Pancreas (tissue), 10 donors: ENCODE results near the gene SRBD1. TPM values are rescaled to one million over a fixed set of nuclear protein-coding genes. Genes with fewer than 3 reads are reported as not detected.
A peak's percentile ranks its signal among the peaks of the same experiment; 100 is the strongest.

Experiments used
- ATAC-seq, 4 donors: fragments of 200-7000 bp; cut with Tn5 transposase; one replicate each; pipeline versions ENCODE4 v1.8.0 to v1.9.1; 2020; ENCODE audit warnings: mild to moderate bottlenecking in 4 of 4, moderate library complexity in 4 of 4
- DNase-seq, 6 donors: peaks; one replicate each; pipeline ENCODE4 v3.0.0-alpha.2; 2020
- FAIRE-seq: peaks from 2 replicates; lab custom pipeline; 2012; peaks lifted over from hg19 to GRCh38; lab: Jason Lieb, UNC
- H3K27ac ChIP-seq, 4 donors: fragments of 200-600 bp; sonication (generic); 1 replicate in 3 of 4; 2 replicates in 1 of 4; pipeline versions ENCODE4 v1.5.0 to v1.8.0; 2020
- H3K27me3 ChIP-seq, 4 donors: fragments of 200-600 bp; one replicate each; pipeline ENCODE4 v1.8.0; 2021
- H3K36me3 ChIP-seq, 3 donors: fragments of 200-600 bp; sonication (generic) in 1 of 3; one replicate each; pipeline versions ENCODE4 v1.5.0 to v1.8.0; 2020 to 2021
- H3K4me1 ChIP-seq, 3 donors: fragments of 200-600 bp; one replicate each; pipeline ENCODE4 v1.8.0; 2021
- H3K4me3 ChIP-seq, 4 donors: fragments of 200-600 bp; sonication (generic) in 2 of 4; one replicate each; pipeline versions ENCODE4 v1.5.0 to v1.8.0; 2020 to 2021
- H3K9me3 ChIP-seq, 4 donors: fragments of 200-600 bp; one replicate each; pipeline ENCODE4 v1.8.0; 2021
- WGBS, 2 donors: extraction: QIAGEN DNeasy Blood & Tissue Kit; methylation state at CpG; one replicate each; pipeline ENCODE4 v1.1.7; 2013; 5-methylcytosine and 5-hydroxymethylcytosine counted together
- intact Hi-C, 3 donors: fragments of 100-400 bp; cut with DNase I; formaldehyde crosslinking; loops; one replicate each; pipeline versions ENCODE4 v1.11.1 to v1.14.2; 2022
- polyA plus RNA-seq, 2 donors: library from polyadenylated mRNA; stranded (reverse); fragments of 200-250 nt; gene quantifications; one replicate each; pipeline ENCODE4 v1.2.3, GENCODE V29; 2013
- total RNA-seq, 6 donors: library from RNA; stranded (reverse); fragmentation: NEBNext Ultra II Directional in 4 of 6; extraction: Animal tissue kit (Norgen Biotek cat#: 25700) in 4 of 6; gene quantifications; one replicate each; pipeline versions ENCODE4 v1.2.1 to v1.2.4, GENCODE V29; 2021 to 2023
- TF ChIP-seq, protein P1 (sequence below), 4 donors: fragments of 200-600 bp; sonication (generic) in 3 of 4; IDR thresholded peaks; one replicate each; pipeline versions ENCODE4 v1.5.0 to v1.8.0; 2021; ENCODE audit warnings: antibody characterized with exemption in 4 of 4
- donor health status: healthy with polysubstance abuse.
- donor health status: DM: no; HTN: no; CAD: no; lungs with moderate emphysema.
- donor health status: DM: no; HTN: no; CAD: no.
- donor health status: control.
- donor health status: control.
- donor health status: Bipolar disorder and iron deficiency.
- donor health status: DM: yes; HTN: yes; CAD: no.
- donor health status: DM: no; HTN: no; CAD: no.
- donor health status: DM: no; HTN: no; CAD: no.
- donor health status: DM: yes; HTN: yes; CAD: no.

SRBD1 gene
- total and polyA plus RNA-seq, 8 donors, result 3.2 to 15.4 (median 11.6) TPM

GRCh38 chr2:45652090-45653031 is 41.3 kb upstream of the SRBD1 start:
- peak overlapping the region in 2 of 4 donors; percentile 99 for H3K27ac ChIP-seq
- TF ChIP-seq, protein P1, sequence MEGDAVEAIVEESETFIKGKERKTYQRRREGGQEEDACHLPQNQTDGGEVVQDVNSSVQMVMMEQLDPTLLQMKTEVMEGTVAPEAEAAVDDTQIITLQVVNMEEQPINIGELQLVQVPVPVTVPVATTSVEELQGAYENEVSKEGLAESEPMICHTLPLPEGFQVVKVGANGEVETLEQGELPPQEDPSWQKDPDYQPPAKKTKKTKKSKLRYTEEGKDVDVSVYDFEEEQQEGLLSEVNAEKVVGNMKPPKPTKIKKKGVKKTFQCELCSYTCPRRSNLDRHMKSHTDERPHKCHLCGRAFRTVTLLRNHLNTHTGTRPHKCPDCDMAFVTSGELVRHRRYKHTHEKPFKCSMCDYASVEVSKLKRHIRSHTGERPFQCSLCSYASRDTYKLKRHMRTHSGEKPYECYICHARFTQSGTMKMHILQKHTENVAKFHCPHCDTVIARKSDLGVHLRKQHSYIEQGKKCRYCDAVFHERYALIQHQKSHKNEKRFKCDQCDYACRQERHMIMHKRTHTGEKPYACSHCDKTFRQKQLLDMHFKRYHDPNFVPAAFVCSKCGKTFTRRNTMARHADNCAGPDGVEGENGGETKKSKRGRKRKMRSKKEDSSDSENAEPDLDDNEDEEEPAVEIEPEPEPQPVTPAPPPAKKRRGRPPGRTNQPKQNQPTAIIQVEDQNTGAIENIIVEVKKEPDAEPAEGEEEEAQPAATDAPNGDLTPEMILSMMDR (IDR thresholded peaks at IDR 0.05), result no peak
- no peaks in the 10 kb centered on the region for H3K36me3 ChIP-seq
- FAIRE-seq, result no peak
- ATAC-seq, result peak in 2 of 4 donors; percentile 1
- peak overlapping the region; percentile 49 to 94 (median 86) for H3K4me3 ChIP-seq
- intact Hi-C loops, result loop anchor here in 1 of 3 donors (5.0 kb wide), 1 partner anchor 125 kb away; no protein-coding TSS in a partner anchor
- peaks cover 0 to 4% (median 3%) of the 10 kb centered on the region in 3 donors for H3K4me1 ChIP-seq
- DNase-seq, result peak; percentile 19 to 74 (median 38)
- H3K9me3 ChIP-seq, result no peaks in the 10 kb centered on the region
- no peaks in the 10 kb centered on the region for H3K27me3 ChIP-seq
- 3 to 7% methylated on average over 53 of the region's 53 CpGs for WGBS, 2 donors

GRCh38 chr2:45651415-45652089 is 40.5 kb upstream of the SRBD1 start, which contains the start of gene PRKCE:
Gene PRKCE (plus strand): TSS chr2:45651675.
- H3K4me3 ChIP-seq, result peak within 1 kb of the TSS; percentile 76 to 94 (median 86)
- TF ChIP-seq, protein P1 (IDR thresholded peaks at IDR 0.05), result no peak
- peak within 1 kb of the TSS; percentile 92 to 99 (median 98) for H3K27ac ChIP-seq
- peak; percentile 63 to 84 (median 74) for DNase-seq
- WGBS, 2 donors, result 1% methylated on average over 52 to 66 of the region's 66 CpGs
- intact Hi-C loops, result loop anchor here in 1 of 3 donors (5.0 kb wide), 1 partner anchor 126 kb away; no protein-coding TSS in a partner anchor
- FAIRE-seq, result no peak
- peak; percentile 22 to 42 (median 40) for ATAC-seq
- H3K9me3 ChIP-seq, result no peaks in the 10 kb centered on the region
- no peaks in the 10 kb centered on the region for H3K27me3 ChIP-seq
- H3K4me1 ChIP-seq, result peaks cover 0 to 4% (median 3%) of the 10 kb centered on the region in 3 donors
- no peaks in the 10 kb centered on the region for H3K36me3 ChIP-seq

DNA sequence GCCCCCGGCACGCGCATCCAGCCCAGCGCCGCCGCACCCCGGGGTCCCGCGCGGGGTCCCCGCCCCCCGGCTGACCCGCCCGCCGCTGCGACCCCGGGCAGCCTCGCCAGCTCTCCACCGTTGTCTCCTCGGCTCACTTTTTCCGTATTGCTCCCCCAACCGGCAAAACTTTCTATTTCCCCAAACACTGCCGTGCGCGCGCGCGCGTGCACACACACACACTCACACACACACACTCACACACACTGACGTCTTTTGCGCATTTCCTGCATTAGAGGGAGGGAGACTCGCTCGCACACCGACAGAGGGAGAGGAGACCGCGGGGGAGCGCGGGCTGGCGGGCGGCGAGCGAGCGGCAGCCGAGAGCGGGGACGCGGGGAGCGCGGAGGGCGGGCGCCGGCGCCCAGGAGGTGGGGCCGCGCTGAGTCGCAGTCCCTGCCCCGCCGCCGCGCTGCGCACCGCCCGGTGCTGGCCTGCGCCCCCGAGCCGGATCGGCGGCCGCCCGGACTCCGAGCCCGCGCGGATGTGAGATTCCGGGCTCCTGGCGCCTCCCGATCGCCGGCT is 39.9 kb upstream of the SRBD1 start:
- no peaks in the 10 kb centered on the region for H3K27me3 ChIP-seq
- ATAC-seq (peak; percentile 76 to 84 (median 79)), FAIRE-seq (no peak), DNase-seq (peak; percentile 88 to 95 (median 93))
- H3K9me3 ChIP-seq, result no peaks in the 10 kb centered on the region
- intact Hi-C loops, result loop anchor here in 1 of 3 donors (5.0 kb wide), 1 partner anchor 126 kb away; no protein-coding TSS in a partner anchor
- peak overlapping the region; percentile 92 to 99 (median 98) for H3K27ac ChIP-seq
- H3K36me3 ChIP-seq, result no peaks in the 10 kb centered on the region
- TF ChIP-seq, protein P1 (IDR thresholded peaks at IDR 0.05), result peak in 1 of 4 donors; percentile 9
- H3K4me1 ChIP-seq, result peaks cover 0 to 4% (median 3%) of the 10 kb centered on the region in 3 donors
- WGBS, 2 donors, result 0 to 1% methylated on average over 35 to 79 of the region's 79 CpGs
- peak overlapping the region; percentile 76 to 94 (median 86) for H3K4me3 ChIP-seq

GRCh38 chr2:45649858-45650811 is 39.1 kb upstream of the SRBD1 start:
- intact Hi-C loops, result loop anchor here in 2 of 3 donors (5.0 to 10.0 kb wide), 3 partner anchors 125 to 282 kb away; no protein-coding TSS in a partner anchor
- Histone ChIP-seq H3K27ac (peak overlapping the region; percentile 92 to 99 (median 98)), H3K36me3 (no peaks in the 10 kb centered on the region), H3K9me3 (no peaks in the 10 kb centered on the region), H3K27me3 (no peaks in the 10 kb centered on the region), H3K4me1 (peaks cover 0 to 4% (median 3%) of the 10 kb centered on the region in 3 donors), H3K4me3 (peak overlapping the region; percentile 76 to 94 (median 86))
- TF ChIP-seq, protein P1 (IDR thresholded peaks at IDR 0.05), result no peak
- 0% methylated on average over 61 to 66 of the region's 66 CpGs for WGBS, 2 donors
- FAIRE-seq, result no peak
- peak; percentile 75 to 89 (median 81) for DNase-seq
- peak; percentile 58 to 68 (median 65) for ATAC-seq
